Measurements from ENCODE around the gene RUNX2. TPM values are rescaled to one million over a fixed set of nuclear protein-coding genes. Genes with fewer than 3 reads are reported as not detected.
"Not testable (repeated sequence)": the region's sequence is repeated elsewhere in the genome, so short reads cannot be mapped to it uniquely, and the experiment has no call there.

Gene RUNX2
- total RNA-seq, 1 donor from 2014 or later: 3.1 TPM

DNA sequence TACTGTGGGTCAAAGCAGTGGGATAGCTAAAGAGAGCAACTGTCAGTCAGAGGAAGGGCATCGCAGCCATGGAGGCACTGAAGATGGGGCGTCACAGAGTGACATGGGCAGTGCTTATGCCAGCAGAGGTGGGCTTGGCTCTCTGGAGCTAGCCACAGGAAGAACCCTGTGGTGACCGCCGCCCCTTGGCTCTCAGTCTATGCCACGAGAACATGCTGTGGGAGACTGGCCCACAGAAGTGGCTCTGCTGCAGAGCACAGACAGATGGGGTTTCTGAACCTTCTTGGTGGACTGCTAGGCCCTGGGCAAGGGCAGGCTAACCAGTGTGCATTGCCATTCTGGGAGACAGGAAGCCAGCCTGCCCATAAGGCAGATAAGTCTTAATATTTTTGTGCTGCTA, 339.6 kb downstream of the RUNX2 start:
- intact Hi-C loops (cut with DNase I): no loop called here
- DNase-seq (ENCODE audit: low spot score): no peak

DNA sequence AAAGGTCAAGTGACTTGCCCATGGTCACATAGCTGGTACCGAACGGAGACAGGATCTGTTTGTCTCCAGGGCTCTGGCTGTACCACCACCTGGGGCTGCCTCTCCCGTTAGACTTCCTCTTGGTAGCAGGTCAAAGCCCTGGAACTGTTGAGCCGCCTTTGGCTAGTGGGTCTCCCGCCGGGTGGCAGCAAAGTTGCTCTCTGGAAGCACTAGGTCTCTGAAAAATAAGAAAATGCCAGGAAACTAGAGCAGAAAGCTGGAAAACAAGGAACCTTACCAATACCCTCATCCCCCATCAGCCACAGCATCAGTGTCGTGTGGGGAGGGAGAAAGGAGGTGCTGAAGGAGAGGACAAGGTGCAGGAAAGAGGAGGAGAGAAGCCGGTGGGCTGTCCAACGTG, 340.6 kb downstream of the RUNX2 start:
- no peak for DNase-seq (ENCODE audit: low spot score)
- intact Hi-C loops (cut with DNase I): no loop called here

DNA sequence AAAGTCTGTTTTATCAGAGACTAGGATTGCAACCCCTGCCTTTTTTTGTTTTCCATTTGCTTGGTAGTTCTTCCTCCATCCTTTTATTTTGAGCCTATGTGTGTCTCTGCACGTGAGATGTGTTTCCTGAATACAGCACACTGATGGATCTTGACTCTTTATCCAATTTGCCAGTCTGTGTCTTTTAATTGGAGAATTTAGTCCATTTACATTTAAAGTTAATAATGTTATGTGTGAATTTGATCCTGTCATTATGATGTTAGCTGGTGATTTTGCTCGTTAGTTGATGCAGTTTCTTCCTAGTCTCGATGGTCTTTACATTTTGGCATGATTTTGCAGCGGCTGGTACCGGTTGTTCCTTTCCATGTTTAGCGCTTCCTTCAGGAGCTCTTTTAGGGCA, 345.0 kb downstream of the RUNX2 start:
- intact Hi-C loops (cut with DNase I); DNase-seq (ENCODE audit: low spot score): not testable (repeated sequence)

DNA sequence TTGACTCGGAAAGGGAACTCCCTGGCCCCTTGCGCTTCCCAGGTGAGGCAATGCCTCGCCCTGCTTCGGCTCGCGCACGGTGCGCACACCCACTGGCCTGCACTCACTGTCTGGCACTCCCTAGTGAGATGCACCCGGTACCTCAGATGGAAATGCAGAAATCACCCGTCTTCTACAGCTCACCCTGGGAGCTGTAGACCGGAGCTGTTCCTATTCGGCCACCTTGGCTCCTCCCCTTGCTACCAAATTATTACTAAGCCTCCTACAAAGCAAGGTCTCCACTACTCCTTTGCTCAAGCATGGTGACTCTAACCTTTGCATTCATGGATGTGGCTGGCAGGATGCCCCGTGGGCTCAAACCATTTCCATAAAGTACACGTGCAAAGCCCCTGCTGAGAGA, 347.0 kb downstream of the RUNX2 start:
- intact Hi-C loops (cut with DNase I); DNase-seq (ENCODE audit: low spot score): not testable (repeated sequence)

DNA sequence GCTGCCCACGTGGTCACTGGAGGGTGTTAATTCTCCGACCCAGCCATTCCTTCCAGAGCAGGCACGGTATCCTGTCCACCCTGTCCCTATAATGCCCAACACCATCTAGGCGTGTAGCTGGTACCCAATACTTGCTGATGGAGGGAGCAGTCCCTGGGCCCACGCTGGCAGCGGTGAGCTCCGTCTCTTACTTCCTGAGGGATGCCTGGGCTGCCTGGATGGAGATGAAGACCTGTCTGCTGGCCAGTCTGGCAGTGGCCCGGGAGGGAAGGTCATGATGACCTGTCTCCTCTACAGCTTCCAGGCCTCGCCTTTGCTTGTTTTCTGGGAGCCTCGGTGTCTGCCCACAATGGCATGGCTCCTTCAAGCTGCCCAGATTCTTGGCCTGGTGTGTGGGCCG, 347.5 kb downstream of the RUNX2 start:
- intact Hi-C loops (cut with DNase I): no loop called here
- DNase-seq (ENCODE audit: low spot score): no peak

DNA sequence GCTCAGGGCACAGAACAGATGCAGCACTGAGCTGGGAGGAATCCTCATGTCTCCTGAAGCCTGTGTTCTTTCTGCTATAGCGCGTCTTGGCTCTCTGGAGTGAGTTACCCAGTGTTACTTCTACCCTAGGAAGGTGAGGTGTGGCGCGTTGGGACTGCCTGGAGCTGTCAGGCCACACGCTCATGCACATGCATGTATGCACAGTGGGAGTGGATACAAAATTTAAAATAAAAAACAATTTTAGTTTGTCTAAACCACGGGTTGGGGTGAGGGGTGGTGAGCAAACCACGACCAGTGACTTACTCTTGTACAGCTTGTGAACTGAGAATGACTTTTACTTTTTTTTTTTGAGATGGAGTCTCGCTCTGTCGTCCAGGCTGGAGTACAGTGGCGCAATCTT, 348.2 kb downstream of the RUNX2 start:
- intact Hi-C loops (cut with DNase I): no loop called here

DNA sequence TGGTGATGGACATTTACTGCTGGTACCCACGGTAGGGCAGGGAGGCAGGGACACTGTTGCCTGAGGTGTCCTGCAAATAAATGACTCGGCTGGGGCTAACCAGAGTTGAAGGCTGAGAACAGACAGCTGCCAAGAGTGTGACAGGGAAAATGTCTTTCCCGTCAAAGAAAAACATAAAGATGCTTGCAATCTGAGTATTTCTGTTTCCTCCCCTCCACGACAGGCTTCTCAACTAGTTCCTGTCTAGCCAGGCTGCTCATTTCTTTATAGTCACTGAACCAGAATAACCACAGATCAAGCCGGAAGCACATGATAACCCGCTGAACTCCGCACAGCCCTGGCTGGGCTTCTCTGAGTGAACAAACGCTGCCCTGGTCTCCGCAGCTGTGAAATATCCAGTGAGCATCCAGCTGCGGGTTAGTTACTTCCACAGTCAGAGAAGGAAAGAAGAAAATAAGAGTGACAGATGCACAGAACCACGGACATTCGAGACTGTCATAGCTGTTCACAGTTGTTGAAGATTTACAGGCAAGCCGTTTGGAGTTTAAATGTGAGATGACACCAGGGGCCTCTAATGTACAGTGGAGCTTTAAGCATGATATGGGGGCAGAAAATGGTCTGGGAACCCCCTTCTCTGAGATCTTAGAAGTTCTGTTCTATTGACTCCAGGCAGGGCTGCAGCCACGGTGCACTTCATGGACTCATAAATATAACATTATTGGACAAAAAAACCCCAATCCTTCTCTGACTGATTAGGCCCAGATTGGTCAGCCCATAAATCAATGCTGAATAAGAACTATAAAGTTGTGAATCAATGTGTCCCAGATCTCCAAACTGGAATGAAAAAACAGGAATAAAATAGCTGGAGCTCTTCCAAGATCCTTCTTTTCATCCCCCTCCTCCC, 349.5 kb downstream of the RUNX2 start:
- no peak for DNase-seq (ENCODE audit: low spot score)
- intact Hi-C loops (cut with DNase I): no loop called here

More for the DNA sequence above, 348.2 kb downstream of the RUNX2 start:
- DNase-seq (ENCODE audit: low spot score): no peak

DNA sequence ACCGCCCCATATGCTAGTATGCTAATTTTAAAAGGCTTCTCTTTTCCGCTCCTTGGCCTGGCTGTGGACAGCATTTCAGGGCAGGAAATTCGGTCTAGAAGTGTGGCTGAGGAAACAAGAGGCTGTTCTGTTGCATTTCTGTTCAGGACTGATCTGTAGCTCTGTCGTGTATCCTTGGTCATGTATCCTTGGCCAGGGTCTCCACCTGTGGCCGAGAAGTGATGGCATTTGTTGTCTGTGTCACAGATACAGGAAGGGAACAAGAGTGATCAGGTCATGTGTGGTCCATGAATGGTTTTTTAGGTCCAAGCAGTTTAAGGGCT, 350.1 kb downstream of the RUNX2 start:
- DNase-seq (ENCODE audit: low spot score): no peak
- intact Hi-C loops (cut with DNase I): no loop called here

DNA sequence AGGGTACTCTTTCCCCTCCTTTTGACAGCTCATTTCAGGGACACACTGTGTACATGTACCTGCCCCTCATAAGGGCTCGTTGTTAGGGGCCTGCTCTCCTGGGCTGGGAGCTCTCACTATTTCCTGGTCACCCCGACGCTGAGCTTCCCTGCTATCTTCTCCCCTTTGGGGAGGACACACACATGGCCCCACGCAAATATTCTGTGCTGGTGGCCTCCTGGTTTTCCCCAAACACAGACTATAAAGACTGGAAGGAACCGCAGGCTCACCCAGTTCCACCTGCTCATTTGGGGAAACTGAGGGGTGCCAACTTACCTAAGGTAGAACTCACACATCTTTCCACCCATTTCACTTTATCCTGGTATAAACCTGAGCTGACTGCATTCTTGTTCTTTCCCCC, 351.0 kb downstream of the RUNX2 start:
- intact Hi-C loops (cut with DNase I): no loop called here
- DNase-seq (ENCODE audit: low spot score): no peak

DNA sequence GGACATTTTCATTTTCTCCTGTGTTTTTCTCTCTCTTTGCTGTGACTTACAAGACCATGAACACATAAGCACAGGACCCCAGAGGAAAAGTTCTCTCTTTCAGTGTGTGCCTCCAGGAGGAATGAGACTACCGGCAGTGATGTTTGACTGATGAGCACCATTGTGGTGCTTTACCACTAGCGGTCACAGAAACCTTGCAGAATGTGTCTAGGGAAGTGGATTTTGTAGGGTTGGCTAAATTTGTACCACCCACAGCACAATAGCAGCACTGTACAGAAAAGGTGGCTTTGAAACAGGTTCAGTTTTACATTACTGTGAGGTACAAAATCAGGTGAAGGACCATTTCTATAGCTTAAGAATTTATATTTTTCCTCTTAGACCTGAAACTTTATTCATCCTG, 351.5 kb downstream of the RUNX2 start:
- no peak for DNase-seq (ENCODE audit: low spot score)
- intact Hi-C loops (cut with DNase I): no loop called here

DNA sequence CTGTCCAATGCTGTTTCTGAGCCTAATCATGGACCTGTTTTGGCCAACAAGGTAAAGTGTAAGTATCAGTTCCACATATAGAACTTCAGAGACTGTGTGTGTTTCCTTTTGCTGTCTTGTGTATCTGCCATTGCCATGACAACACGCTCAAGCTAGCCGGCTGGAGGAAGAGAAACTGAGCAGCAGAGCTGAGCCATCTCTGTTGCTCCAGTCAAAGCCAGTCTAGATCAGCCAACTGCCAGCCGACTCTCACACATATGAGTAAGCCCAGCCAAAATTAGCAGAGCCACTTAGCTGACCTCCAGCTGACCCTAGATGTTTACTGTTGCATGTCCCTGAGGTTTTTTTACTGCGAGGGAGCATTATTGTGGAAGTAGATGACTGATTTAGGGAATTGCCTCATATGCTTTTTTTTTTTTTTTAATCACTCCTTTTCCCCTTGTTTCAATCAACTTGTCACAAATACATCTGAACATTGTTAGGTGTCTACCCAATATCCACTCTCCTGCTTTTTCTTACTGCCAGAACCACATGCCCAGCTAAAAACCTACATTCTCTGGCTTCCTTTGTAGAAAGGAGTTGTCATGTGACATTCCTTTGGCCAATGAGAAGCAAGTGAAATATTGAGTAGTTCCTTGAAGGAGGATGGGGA, 353.9 kb downstream of the RUNX2 start:
- no peak for DNase-seq (ENCODE audit: low spot score)
- intact Hi-C loops (cut with DNase I): no loop called here

DNA sequence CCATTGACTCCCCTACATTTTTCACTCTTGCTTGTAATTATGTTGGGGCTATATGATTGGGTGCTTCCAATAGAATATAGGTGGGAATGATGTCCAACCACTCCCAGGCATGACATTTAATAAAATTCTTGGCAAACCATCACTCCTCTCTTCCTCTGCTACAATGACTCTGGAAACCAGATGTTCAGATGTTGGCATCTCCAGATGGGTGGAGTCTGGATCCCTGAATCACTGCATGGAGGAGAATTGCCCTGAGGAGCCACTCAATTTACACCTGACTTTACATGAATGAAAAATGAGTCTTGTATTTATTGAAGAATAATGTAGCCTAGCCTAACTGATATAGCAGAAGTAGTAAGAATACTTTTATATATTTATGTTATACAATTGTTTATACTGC, 356.3 kb downstream of the RUNX2 start:
- no peak for DNase-seq (ENCODE audit: low spot score)
- intact Hi-C loops (cut with DNase I): no loop called here

DNA sequence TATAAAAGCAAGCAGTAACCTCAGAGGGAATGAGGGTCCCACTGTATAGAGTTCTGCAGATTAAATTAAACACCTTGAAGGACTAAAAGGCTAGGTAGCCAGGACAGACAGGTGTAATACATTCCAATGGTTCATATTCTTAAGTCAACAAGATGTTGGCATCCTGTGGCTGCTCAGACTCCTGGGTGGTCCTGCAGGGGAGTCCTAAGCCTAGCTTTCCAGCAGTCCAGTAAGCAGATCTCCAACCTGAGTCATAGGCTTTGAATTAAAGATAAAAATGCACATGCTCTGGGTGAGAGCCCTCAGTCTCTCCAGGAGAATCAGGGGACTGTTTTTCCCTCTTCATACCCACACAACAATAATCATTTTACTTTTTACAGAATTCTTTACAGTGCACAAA, 356.9 kb downstream of the RUNX2 start:
- no peak for DNase-seq (ENCODE audit: low spot score)
- intact Hi-C loops (cut with DNase I): no loop called here

DNA sequence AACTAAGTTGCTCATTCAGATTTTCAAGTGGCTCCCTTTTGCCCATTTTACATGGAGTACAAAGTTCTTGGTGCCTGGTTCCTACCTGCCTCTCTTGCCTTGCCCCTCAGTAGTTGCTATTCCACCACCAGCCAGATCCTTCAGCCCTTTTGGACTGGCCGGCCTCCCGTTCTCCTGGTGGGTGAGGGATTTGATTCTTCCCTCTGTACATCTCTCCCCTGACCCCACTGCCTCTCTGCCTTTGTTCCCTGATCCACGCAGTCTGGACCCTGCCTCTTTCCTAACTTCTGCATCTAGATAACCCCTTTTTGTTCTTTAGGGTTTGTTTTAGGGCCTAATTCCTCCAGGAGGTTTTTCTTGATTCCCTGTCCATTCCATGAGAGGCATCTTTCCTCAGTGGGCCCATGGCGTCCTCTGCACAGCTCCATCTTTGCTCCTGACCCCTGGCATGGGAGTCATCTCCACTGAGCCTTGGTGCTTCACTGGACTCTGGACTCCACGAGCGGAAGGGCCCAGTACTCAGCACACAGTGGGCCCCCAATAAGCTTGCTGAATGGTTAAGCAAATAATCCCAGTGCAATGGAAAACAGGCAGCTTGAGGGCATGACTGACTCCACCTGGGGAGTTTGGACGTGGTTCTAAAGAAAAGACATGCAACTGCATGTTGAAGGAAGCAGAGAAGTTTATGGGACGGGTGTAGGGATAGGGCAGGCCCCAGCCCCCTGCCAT, 358.9 kb downstream of the RUNX2 start:
- no peak for DNase-seq (ENCODE audit: low spot score)
- intact Hi-C loops (cut with DNase I): no loop called here

DNA sequence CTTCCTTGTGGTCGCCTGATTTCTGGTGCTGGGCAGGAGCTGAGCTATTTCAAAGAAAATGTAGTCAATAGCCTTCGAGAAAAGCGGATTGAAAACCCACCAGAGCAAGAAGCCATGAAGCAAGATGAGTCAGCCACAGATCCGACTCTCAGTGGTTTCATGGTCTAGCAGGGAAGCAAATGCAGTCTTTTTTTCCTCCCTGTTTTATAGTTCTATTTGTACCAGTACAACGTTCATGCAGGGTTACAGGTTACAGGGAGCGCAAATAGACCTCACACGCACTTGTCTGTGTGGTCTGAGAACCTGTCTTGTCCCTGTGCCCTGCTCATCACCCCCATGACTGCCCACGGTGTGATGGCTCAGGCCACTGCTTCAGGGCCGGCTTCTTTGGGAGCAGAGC, 359.4 kb downstream of the RUNX2 start:
- intact Hi-C loops (cut with DNase I): no loop called here
- DNase-seq (ENCODE audit: low spot score): no peak

DNA sequence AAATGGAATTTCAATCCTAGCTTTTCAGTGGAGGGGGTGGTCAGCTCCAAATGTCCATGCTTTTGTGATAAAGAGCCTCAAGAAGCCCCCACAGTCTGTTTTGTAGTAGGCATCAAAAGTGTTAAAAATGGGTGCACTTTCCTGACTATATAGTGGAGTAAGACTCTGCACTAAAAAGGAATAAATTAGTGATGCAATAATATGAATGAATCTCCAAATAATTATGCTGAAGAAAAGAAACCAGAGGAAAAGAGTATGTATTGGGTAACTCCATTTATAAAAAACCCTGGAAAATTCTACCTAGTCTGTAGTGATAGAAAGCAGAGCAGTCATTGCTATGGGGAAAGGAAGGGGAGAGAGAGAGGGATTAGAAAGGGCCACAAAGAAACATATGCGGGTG, 360.1 kb downstream of the RUNX2 start:
- no peak for DNase-seq (ENCODE audit: low spot score)
- intact Hi-C loops (cut with DNase I): no loop called here

DNA sequence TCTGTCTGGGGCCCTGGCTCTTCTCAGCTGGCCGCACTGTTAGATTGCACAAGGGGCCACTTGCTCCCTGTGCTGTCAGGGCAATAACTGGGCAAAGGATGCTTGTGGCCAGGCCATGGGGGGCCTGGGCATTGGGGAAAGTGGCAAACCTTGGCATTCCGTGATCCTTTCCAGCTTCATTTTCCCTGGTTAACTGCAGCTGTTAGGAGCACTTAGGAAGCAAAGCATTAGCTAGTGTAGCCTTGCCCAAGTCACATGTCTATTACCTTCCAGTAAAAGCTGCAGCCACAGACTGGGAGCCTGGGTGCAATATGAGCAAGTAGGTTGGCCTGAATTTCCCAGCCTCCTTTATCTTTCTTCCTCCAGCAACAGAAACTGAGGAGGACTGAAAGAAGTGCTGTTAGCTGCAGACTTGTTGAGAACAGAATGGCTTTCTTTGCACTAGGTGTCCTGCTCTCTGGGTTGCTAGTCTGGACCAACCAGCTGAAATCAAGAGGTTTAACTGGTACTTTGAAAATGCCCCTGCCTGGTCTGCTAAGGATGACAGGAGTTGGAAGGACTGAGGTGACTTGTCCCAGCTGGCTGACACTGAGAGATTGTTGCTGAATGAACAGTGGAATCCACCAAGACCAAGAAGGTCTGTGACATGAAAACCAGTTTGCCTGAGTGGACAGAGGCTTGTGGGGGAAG, 361.9 kb downstream of the RUNX2 start:
- no peak for DNase-seq (ENCODE audit: low spot score)
- intact Hi-C loops (cut with DNase I): no loop called here

DNA sequence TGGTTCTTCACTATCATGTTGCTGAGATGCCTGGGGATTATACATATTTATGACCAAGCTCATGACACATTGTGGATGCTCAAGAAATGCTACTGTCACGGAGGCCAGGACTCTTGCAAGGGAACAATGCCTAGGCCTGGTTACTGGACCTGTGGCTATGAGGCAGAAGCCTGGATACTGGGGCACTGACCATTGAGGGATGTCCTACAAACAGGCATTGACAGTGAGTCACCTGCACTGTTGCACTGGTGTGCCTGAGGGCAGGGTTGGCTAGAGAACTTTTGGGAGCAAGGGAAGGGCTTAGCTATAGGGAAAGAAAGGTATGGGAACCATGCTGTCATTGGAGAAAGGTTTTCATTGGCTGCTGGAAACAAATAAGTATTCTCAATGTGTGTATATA, 362.7 kb downstream of the RUNX2 start:
- DNase-seq (ENCODE audit: low spot score): no peak
- intact Hi-C loops (cut with DNase I): no loop called here

DNA sequence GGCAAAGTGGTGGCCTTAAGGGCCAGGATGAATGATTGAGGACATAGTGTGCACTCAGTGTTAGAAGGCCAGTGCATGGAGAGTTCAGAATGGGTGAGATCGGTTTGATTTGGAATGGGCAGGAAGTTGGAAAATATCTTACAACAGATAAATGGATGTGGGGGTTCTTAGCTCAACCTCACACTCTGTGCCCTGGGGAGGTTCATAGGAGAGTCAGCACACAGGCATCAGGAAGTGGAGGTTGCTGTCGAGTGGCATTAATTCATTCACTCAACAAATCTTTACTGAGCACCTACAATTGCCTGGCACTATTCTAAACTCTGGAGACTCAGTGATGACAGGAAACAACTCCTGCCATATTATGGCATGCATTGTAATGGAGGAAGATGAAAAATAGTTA, 363.3 kb downstream of the RUNX2 start:
- no peak for DNase-seq (ENCODE audit: low spot score)
- intact Hi-C loops (cut with DNase I): no loop called here

DNA sequence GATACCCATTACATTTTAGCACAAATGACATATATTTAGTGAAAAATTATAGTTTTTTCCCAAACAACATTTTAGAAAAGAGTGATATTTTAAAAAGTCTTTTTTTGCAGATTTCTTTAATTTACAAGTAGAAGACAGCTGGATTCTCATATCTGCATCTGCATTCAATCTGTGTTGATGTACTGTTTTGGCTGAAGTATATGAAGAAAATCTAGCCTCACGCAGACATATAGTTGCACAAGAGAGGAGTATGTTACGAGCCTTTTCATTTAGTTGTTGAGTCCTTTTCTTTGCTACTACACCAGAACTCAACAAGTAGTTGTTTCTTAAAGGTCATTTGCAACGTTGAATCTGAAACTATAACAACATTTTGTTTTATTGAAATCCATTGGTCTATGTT, 363.9 kb downstream of the RUNX2 start:
- intact Hi-C loops (cut with DNase I): no loop called here
- DNase-seq (ENCODE audit: low spot score): no peak

All from cardiac septum (tissue), 1 donor.